ENCODE measurements around the gene SPTBN1.

Gene SPTBN1

GRCh38 chr2:54455563-54456361, at the start of gene SPTBN1:
Gene SPTBN1, plus strand, starts transcription at chr2:54456327. Its CDS starts 70,092 bp downstream, at chr2:54526419.
- peak; percentile 44 for DNase-seq (ENCODE audit: low spot score)

- DNase-seq (ENCODE audit: low spot score): no peak
Observed at GRCh38 chr2:54407693-54408092, 48.4 kb upstream of the SPTBN1 start.

DNA sequence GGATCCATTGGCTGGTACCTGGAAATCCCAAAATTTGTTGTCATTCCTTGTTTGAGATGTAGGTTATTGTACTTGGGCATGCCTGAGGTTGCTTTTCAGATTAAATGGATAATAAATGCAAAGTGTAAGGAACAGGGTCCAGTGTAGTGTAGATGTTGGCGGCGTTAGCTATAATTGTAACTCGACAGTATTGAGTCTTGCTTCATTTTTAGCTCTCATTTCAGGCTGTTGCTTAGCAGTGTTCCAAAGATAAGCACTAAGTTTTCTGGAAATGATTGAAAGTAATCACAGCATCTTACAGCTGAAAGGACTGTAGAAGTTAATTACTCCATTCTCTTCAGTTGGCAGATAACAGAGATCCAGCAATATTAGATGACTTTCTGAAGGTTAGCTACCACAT, 47.8 kb upstream of the SPTBN1 start:
- DNase-seq (ENCODE audit: low spot score): no peak

GRCh38 chr2:54409752-54410151, 46.4 kb upstream of the SPTBN1 start:
- no peak for DNase-seq (ENCODE audit: low spot score)

GRCh38 chr2:54411801-54412354, 44.2 kb upstream of the SPTBN1 start:
- no peak for DNase-seq (ENCODE audit: low spot score)

GRCh38 chr2:54416166-54416813, 39.8 kb upstream of the SPTBN1 start:
- DNase-seq (ENCODE audit: low spot score): no peak

DNA sequence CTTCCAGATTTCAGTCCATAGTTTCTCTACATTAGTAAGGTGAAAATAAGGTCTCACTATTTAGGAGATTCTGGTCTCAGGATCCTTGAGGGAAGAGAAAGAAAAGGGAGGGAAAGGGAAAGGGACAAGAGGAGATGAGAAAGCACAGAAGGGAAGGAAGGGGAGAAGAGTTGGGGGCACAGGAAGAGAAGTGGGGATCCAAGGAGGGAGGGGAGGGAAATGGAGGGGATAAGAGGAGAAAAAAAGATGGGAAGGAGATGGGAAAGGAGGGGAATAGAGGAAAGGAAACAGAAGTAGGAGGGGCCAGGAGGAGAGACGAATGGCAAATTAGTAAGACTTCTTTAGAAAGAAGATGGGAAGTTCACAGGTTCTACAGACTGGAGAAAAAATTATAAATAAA, 39.2 kb upstream of the SPTBN1 start:
- no peak for DNase-seq (ENCODE audit: low spot score)

DNA sequence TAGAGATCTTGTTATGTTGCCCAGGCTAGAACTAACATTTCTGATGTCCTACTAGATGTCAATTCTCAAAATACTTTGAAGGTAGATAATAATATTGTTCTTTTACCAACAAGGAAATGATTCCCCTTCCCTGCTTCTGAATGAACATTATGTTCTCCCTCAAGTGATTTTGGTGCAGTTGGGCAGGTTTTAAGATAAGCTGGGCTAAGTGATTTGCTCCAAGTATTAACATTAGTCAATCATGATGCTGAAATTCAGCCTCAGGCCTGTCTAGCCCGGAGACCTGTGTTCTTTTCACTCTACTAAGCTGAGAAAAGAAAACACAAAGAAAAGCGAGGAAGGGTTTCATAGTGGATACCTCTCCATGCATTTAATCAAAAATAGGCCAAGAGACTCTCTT, 38.5 kb upstream of the SPTBN1 start:
- no peak for DNase-seq (ENCODE audit: low spot score)

DNA sequence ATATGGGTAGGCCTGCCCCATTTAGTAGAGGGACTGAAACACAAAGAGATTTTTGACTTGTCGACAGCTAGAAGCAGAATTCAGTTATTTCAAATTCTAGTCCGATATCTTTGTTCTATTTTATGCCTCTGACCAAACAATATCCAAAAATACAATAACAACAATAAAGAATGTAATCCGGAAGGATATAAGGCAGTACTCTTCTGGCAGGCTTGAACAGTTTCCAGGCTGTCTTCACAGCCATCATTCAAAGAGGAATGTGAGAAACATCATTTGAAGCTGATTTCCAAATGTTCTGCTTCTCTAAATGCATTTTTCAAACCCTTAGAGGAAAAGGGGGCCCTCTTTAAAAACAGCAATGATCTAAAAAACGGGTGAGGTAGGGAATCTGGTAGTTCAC, 36.7 kb upstream of the SPTBN1 start:
- DNase-seq (ENCODE audit: low spot score): no peak

GRCh38 chr2:54419855-54420523, 36.1 kb upstream of the SPTBN1 start:
- no peak for DNase-seq (ENCODE audit: low spot score)

DNA sequence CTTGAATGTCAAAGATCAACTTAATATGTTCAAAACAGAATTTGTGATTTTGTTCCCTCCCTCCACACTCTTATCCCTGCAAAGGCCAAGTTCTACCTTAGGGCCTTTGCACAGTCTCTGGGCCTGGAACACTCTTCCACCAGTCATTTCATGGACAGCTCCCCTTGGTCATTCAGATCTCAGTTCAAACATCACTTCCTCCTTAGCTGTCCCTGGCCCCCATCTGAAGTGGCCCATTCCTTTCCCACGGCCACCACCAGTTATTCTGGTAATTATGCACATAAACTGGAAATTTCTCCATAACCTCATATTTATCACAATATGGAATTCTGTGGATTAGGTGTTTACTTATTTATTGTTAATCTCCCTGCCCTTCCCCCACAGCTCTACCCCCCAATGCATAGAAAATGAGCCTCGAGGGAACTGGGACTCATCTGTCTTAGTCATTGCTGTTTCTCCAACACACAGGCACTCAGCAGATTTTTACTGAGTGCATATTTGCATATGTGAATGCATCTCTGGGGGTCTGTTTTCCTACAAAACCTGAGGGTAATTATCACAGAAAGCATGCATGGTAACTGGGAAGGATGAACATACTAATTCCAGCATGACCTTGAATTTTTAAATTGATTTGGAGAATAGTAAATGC, 35.5 kb upstream of the SPTBN1 start:
- DNase-seq (ENCODE audit: low spot score): no peak

DNA sequence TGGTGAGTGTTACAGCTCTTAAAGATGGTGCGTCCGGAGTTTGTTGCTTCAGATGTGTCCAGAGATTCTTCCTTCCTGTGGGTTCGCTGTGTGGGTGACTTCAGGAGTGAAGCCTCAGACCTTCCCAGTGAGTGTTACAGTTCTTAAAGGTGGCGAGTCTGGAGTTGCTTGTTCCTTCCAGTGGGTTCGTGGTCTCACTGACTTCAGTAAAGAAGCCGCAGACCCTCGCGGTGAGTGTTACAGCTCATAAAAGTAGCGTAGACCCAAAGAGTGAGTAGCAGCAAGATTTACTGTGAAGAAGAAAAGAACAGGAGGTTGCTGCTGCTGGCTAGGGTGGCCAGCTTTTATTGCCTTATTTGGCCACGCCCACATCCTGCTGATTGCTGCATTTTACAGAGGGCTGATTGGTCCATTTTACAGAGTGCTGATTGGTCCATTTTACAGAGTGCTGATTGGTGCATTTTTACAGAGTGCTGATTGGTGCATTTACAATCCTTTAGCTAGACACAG, 34.0 kb upstream of the SPTBN1 start:
- no peak for DNase-seq (ENCODE audit: low spot score)

DNA sequence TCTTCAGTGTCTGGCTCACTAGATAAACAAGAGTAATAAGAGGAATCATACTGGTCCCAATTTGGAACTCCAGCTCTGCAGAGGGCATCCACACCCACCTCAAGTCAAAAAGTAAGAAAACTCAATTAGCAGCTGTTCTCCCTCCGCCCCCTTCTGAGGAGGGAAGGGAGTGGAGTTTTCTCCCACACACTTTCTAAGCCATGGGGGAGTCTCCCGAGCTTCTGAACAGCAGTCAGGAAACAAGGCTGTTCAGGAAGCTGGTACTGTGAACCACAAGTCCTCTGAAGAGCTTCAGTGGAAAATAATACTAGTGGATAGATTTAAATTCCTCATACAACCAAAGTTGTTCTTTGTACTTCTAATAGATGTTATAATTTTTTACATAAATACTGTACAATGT, 32.9 kb upstream of the SPTBN1 start:
- no peak for DNase-seq (ENCODE audit: low spot score)

GRCh38 chr2:54424555-54425163, 31.5 kb upstream of the SPTBN1 start:
- DNase-seq (ENCODE audit: low spot score): no peak

- no peak for DNase-seq (ENCODE audit: low spot score)
Observed at GRCh38 chr2:54428108-54428831, 27.9 kb upstream of the SPTBN1 start.

- no peak for DNase-seq (ENCODE audit: low spot score)
Observed at GRCh38 chr2:54429054-54429453, 27.1 kb upstream of the SPTBN1 start.

DNA sequence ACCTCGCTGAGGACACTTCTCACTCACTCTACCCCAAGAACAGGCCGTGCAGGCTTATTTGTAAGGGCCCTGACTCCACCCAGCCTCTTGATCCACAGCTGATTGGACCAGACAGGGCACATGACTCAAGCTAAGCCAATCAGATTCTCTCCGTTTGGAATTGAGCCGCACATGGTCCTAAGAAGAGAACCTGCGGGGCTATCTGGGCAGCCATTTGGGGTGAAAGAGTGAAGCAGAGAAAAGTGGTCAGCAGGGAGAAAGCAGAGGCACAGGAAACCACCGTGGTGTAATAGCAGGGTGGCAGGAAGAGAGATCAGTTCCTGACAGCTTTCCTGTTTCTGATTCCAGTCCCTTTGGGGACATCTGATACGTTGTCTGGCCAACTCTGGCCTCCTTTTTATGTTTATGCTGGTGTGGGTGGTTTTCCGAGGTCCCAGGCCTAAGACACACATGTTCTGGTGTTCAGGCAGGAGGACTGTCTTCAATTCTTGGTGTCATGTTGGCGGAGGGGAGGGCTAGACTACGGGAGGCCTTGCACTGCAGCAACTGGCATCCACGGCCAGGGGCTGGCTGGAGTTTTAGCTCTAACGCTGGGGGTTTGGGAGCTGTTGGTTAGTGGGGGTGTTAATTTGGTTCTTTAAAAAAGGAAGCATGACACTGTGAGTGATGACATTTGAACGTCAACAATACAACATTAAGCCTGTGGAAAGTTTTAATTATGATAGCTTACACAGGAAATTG, 26.1 kb upstream of the SPTBN1 start:
- DNase-seq (ENCODE audit: low spot score): no peak

DNA sequence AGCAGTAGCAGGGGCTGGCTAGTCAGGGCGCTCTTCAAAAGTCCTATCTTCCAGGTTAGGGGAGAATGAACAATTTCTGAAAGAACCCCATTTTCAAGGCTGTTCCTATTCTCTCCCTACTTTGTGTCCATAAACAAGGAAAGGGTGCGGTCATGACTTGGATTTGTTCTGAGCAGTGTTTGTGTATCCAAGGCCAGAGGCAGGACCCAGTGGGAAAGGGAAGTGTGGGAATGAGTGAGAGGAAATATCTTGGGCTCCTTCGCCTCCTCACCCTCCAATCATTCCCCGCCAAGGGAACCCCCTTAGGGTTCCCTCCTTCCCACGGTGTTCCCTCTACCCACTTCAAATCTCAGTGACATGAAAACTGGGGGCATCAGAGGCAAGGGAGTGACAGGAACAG, 25.5 kb upstream of the SPTBN1 start:
- DNase-seq (ENCODE audit: low spot score): no peak

DNA sequence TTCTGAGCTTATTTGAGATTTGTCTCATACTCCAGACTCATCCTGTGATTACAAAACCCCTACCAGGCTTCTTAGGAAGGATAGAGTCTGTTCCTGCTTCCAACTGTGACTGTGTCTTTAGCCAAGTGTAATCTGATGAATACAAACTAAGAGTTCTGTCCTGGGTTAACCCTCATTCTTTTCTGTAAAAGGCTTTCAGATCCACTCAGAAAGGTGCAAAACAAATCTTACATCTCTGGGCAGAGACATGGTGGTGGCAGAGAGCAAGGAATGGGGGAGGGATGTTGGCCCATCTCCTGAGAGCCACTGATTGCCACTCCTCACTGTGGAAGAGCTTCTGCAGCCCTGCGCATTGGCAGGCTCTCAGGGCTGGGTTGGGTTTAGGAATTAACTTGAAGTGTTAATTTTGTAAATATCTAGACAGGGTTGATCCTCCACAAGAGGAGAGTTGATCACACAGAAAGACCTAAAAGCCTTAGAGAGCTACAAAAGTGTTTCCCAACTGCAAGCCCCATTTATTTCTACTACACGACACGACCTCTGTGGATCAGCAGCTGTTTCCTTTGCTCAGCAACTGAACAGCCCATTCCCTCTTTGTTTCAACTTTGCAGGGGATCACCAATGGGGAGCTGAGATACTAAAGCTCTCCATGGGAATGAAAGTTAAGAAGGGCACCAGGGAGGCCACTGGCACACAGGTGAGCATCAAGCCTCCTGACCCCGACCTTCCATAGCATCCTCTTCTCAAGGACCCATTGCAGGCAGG, 23.7 kb upstream of the SPTBN1 start:
- no peak for DNase-seq (ENCODE audit: low spot score)

DNA sequence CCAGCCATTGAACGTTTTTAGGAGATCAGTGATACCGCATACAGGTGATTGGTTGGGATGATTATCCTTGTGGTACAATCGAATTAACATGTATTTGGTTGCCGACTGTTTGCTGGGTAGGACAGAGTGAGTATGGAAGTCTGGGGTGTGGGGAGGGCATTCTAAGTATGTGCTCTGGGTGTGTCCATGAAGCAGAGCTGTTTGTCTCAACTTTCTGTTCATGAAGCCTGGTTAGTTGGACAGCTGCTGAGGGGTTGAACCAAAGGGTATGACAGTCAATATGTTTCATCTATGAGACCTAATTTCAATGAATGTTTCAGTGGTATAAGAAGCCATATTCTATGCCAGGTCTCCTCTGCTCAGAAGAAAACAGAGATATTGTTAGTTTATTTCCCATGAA, 21.9 kb upstream of the SPTBN1 start:
- no peak for DNase-seq (ENCODE audit: low spot score)

Data from germinal center (tissue), 1 donor.